Stomach (tissue), 4 donors: Measurements from ENCODE around the gene CENPM.

Experiments
- EP300 ChIP-seq: sonication (generic); formaldehyde crosslinking; IDR thresholded peaks from one replicate; pipeline ENCODE4 v1.6.1; 2017; ENCODE audit warnings: antibody characterized with exemption
- POLR2AphosphoS5 ChIP-seq, 3 donors: sonication (generic); formaldehyde crosslinking; IDR thresholded peaks; one replicate each; pipeline ENCODE4 v1.6.1; 2016; ENCODE audit warnings: antibody characterized with exemption in 3 of 3

DNA sequence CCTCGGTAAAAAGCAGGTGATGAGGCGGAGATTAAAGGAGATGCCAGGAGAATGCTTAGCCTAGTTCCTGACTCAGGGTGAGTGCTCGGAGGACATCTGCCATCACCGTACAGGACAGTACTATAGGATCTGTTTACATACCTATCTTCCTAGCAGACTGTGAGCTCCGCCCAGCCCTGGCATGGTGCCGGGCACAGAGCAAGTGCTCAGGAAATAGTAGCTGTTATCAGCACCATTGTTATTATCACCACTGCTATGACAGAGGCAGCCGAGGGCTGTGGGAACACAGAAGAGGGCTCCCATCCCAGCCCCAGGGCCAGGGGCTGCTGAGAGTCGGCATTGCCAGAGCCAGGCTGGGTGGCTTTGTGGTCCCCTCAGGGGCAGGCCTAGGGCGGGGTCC is 21.6 kb upstream of the CENPM start:
- no peak for TF ChIP-seq POLR2AphosphoS5 (IDR thresholded peaks at IDR 0.05)
- TF ChIP-seq EP300, result no peak
